AG04450 (cell line): ENCODE results near the gene FSTL5. TPM values are rescaled to one million over a fixed set of nuclear protein-coding genes. Genes with fewer than 3 reads are reported as not detected.

Experiments
- CTCF ChIA-PET: fragments of 300-600, 350-600 bp; formaldehyde crosslinking; extraction: SDS; loops from one replicate; lab custom pipeline; 2022; ENCODE audit warnings: antibody characterized with exemption, inconsistent platforms; lab: Charles Lee
- POLR2A ChIA-PET: fragments of 350-600 bp; formaldehyde crosslinking; extraction: SDS; loops from one replicate; lab custom pipeline; 2021; ENCODE audit warnings: antibody characterized with exemption, inconsistent platforms; lab: Yijun Ruan, JAX
- DNase-seq: peaks from one replicate; pipeline ENCODE4 v3.0.0-alpha.2; 2011; ENCODE audit warnings: low read depth, low spot score
- H3K27ac ChIP-seq: one replicate; pipeline ENCODE4 v1.5.1; 2012; ENCODE audit warnings: low read depth, low read length, control low read depth
- H3K27me3 ChIP-seq: one replicate; pipeline ENCODE4 v1.6.0; 2012; ENCODE audit warnings: low read length; ENCODE audit not compliant: control insufficient read depth, insufficient read depth
- H3K4me3 ChIP-seq: 2 replicates; pipeline ENCODE4 v1.5.1; 2011; ENCODE audit warnings: mild to moderate bottlenecking, low read depth, low read length, control low read depth
- H3K9me3 ChIP-seq: 2 replicates; pipeline ENCODE4 v1.5.1; 2012; ENCODE audit warnings: low read length; ENCODE audit not compliant: control insufficient read depth, insufficient read depth
- polyA plus RNA-seq: library from polyadenylated mRNA; depleted of rRNA; stranded (reverse); fragments of >200 nt; gene quantifications from 2 replicates; pipeline ENCODE4 v1.2.3, GENCODE V29; 2011
- TF ChIP-seq, protein P1 (sequence below): IDR thresholded peaks from 2 replicates; pipeline ENCODE4 v1.5.1; 2011; ENCODE audit warnings: low read depth, low read length, control low read depth, inconsistent platforms

FSTL5 gene
- polyA plus RNA-seq, 1 experiment = not detected

DNA sequence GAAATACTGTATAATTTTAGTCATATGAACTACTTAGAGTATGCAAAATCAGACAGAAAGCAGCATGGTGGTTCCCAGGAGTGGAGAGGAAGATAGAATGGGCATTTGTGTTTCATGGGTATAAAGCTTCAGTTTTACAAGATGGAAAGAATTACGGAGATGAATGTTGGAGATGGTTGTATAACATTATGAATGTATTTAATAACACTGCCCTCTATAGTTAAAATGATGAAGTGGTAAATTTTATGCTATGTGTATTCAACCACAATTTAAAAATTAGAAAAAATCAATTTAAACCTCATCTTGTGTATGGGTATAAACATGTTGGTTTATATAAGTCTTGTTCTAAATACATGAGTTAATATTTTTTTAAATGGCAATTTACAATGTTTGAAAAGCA lies 521.1 kb downstream of the FSTL5 start:
- DNase-seq = no peak
- TF ChIP-seq, protein P1, sequence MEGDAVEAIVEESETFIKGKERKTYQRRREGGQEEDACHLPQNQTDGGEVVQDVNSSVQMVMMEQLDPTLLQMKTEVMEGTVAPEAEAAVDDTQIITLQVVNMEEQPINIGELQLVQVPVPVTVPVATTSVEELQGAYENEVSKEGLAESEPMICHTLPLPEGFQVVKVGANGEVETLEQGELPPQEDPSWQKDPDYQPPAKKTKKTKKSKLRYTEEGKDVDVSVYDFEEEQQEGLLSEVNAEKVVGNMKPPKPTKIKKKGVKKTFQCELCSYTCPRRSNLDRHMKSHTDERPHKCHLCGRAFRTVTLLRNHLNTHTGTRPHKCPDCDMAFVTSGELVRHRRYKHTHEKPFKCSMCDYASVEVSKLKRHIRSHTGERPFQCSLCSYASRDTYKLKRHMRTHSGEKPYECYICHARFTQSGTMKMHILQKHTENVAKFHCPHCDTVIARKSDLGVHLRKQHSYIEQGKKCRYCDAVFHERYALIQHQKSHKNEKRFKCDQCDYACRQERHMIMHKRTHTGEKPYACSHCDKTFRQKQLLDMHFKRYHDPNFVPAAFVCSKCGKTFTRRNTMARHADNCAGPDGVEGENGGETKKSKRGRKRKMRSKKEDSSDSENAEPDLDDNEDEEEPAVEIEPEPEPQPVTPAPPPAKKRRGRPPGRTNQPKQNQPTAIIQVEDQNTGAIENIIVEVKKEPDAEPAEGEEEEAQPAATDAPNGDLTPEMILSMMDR = peak; percentile 10; the same call in 1 of the 2 replicates
- ChIA-PET CTCF (interaction anchor here (1.4 kb wide), 1 partner anchor 78 kb away, joined by 4 read pairs; no protein-coding TSS in a partner anchor), POLR2A (no interaction called here)
- no peaks in the 10 kb centered on the region for H3K27me3 ChIP-seq
- H3K27ac ChIP-seq = no peak overlapping the region
- no peak overlapping the region for H3K4me3 ChIP-seq
- peaks cover 1% of the 10 kb centered on the region; the same call in 1 of the 2 replicates for H3K9me3 ChIP-seq

GRCh38 chr4:161629694-161630441 lies 533.9 kb downstream of the FSTL5 start:
- Histone ChIP-seq H3K9me3 (0 out of 2 replicates have a peak, but pooled peaks cover 2% of the 10 kb centered on the region), H3K27ac (no peak overlapping the region), H3K4me3 (no peak overlapping the region), H3K27me3 (no peaks in the 10 kb centered on the region)
- no peak for DNase-seq
- POLR2A ChIA-PET = no interaction called here
- CTCF ChIA-PET = no interaction called here
- TF ChIP-seq, protein P1 = no peak

GRCh38 chr4:161604516-161605300 lies 559.1 kb downstream of the FSTL5 start:
- CTCF ChIA-PET = no interaction called here
- H3K27me3 ChIP-seq = no peaks in the 10 kb centered on the region
- DNase-seq = no peak
- POLR2A ChIA-PET = no interaction called here
- no peak overlapping the region for H3K4me3 ChIP-seq
- peaks cover 2% of the 10 kb centered on the region; the same call in 1 of the 2 replicates for H3K9me3 ChIP-seq
- TF ChIP-seq, protein P1 = no peak
- no peak overlapping the region for H3K27ac ChIP-seq

DNA sequence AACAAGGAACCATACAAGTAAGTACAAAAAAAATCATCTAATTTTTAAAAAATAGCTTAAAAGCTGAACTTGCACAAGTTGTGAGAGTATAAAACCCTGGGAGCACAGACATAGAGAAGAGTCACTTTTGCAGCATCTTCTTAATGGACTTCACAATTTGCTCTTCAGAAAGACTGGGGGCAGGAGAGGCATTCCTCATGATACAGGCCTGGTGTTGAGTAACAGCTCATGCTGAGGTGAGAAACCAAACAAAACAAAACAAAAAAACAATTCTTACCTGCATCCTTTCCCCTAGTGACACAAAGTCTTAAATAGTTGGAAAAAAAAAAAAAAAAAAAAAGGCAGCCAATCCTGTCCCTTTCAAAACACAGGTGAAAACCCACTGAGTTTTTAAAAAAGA lies 562.8 kb downstream of the FSTL5 start:
- Histone ChIP-seq H3K27ac (no peak overlapping the region), H3K27me3 (no peaks in the 10 kb centered on the region), H3K4me3 (no peak overlapping the region), H3K9me3 (peaks cover under 1% of the 10 kb centered on the region; the same call in 1 of the 2 replicates)
- POLR2A ChIA-PET = no interaction called here
- CTCF ChIA-PET = no interaction called here
- TF ChIP-seq, protein P1 = no peak
- no peak for DNase-seq
